Measurements from ENCODE around the gene GPR83.

DNA sequence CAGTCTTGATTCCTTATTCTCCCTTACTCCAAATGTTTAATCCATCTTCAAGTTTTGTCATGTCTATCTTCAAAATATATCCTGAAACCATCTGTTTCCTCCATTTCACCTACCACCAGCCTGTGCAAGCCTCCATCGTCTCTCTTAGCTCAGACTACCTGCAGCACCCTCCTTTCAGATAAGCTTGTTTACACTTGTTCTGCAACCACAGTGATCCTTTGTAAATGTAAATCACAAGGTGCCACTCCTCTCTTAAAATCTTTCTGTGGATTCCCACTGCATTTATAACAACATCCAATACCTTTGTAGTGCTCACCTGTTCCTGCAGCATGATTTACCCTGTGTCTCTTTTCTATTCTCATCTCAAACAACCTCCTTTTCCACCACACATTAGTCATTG, 31.8 kb upstream of the GPR83 start:
- TF ChIP-seq, protein P1, sequence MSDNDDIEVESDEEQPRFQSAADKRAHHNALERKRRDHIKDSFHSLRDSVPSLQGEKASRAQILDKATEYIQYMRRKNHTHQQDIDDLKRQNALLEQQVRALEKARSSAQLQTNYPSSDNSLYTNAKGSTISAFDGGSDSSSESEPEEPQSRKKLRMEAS (IDR thresholded peaks at IDR 0.05) = no peak
- TF ChIP-seq, protein P2, sequence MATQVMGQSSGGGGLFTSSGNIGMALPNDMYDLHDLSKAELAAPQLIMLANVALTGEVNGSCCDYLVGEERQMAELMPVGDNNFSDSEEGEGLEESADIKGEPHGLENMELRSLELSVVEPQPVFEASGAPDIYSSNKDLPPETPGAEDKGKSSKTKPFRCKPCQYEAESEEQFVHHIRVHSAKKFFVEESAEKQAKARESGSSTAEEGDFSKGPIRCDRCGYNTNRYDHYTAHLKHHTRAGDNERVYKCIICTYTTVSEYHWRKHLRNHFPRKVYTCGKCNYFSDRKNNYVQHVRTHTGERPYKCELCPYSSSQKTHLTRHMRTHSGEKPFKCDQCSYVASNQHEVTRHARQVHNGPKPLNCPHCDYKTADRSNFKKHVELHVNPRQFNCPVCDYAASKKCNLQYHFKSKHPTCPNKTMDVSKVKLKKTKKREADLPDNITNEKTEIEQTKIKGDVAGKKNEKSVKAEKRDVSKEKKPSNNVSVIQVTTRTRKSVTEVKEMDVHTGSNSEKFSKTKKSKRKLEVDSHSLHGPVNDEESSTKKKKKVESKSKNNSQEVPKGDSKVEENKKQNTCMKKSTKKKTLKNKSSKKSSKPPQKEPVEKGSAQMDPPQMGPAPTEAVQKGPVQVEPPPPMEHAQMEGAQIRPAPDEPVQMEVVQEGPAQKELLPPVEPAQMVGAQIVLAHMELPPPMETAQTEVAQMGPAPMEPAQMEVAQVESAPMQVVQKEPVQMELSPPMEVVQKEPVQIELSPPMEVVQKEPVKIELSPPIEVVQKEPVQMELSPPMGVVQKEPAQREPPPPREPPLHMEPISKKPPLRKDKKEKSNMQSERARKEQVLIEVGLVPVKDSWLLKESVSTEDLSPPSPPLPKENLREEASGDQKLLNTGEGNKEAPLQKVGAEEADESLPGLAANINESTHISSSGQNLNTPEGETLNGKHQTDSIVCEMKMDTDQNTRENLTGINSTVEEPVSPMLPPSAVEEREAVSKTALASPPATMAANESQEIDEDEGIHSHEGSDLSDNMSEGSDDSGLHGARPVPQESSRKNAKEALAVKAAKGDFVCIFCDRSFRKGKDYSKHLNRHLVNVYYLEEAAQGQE (IDR thresholded peaks at IDR 0.05; ENCODE audit: low read depth) = no peak
- TF ChIP-seq FOXM1 (IDR thresholded peaks at IDR 0.05; ENCODE audit: borderline replicate concordance, low read depth) (no peak), CREB1 (IDR thresholded peaks at IDR 0.05; ENCODE audit: low read depth) (no peak), EGR1 (IDR thresholded peaks at IDR 0.05) (no peak), TAF1 (IDR thresholded peaks at IDR 0.05; ENCODE audit: low read depth) (no peak)
